ENCODE data around the gene KCNQ1.

Gene KCNQ1

GRCh38 chr11:2570211-2570811 is 125.5 kb downstream of the KCNQ1 start:
- no peak for DNase-seq (ENCODE audit: low spot score)

- DNase-seq (ENCODE audit: low spot score): no peak
These were observed 126.2 kb downstream of the KCNQ1 start for GRCh38 chr11:2570841-2571597.

GRCh38 chr11:2571598-2572281 is 126.9 kb downstream of the KCNQ1 start:
- DNase-seq (ENCODE audit: low spot score): no peak

- DNase-seq (ENCODE audit: low spot score): no peak
These were observed 127.9 kb downstream of the KCNQ1 start for GRCh38 chr11:2572491-2573239.

- DNase-seq (ENCODE audit: low spot score): no peak
These were observed 128.6 kb downstream of the KCNQ1 start for GRCh38 chr11:2573240-2574042.

- no peak for DNase-seq (ENCODE audit: low spot score)
These were observed 129.3 kb downstream of the KCNQ1 start for GRCh38 chr11:2574043-2574552.

- DNase-seq (ENCODE audit: low spot score): no peak
These were observed 130.0 kb downstream of the KCNQ1 start for GRCh38 chr11:2574553-2575535.

GRCh38 chr11:2575591-2576051 is 130.8 kb downstream of the KCNQ1 start:
- no peak for DNase-seq (ENCODE audit: low spot score)

- DNase-seq (ENCODE audit: low spot score): no peak
These were observed 131.3 kb downstream of the KCNQ1 start for GRCh38 chr11:2576111-2576510.

- DNase-seq (ENCODE audit: low spot score): no peak
These were observed 131.7 kb downstream of the KCNQ1 start for GRCh38 chr11:2576549-2576948.

- DNase-seq (ENCODE audit: low spot score): no peak
These were observed 132.5 kb downstream of the KCNQ1 start for GRCh38 chr11:2577031-2577990.

GRCh38 chr11:2577991-2578928 is 133.5 kb downstream of the KCNQ1 start:
- no peak for DNase-seq (ENCODE audit: low spot score)

- no peak for DNase-seq (ENCODE audit: low spot score)
These were observed 134.1 kb downstream of the KCNQ1 start for GRCh38 chr11:2578929-2579270.

GRCh38 chr11:2579315-2580060 is 134.7 kb downstream of the KCNQ1 start:
- DNase-seq (ENCODE audit: low spot score): no peak

GRCh38 chr11:2580061-2580421 is 135.2 kb downstream of the KCNQ1 start:
- DNase-seq (ENCODE audit: low spot score): no peak

- DNase-seq (ENCODE audit: low spot score): no peak
These were observed 135.8 kb downstream of the KCNQ1 start for GRCh38 chr11:2580571-2581001.

All from D341Med (cell line).